Smooth muscle cell (in vitro differentiated cells): ENCODE measurements around the gene SPRING1. TPM values are rescaled to one million over a fixed set of nuclear protein-coding genes. Genes with fewer than 3 reads are reported as not detected.

ENCODE experiments used
- DNase-seq: peaks from one replicate; lab custom pipeline; 2025; ENCODE audit not compliant: unreplicated experiment; lab: John Stamatoyannopoulos, UW
- H2AFZ ChIP-seq: fragments of 200-600 bp; sonication (generic); 2 replicates; pipeline ENCODE4 v1.6.0; 2016; ENCODE audit warnings: antibody characterized with exemption, low read depth, mild to moderate bottlenecking
- H3F3A ChIP-seq: fragments of 200-600 bp; sonication (generic); 2 replicates; pipeline ENCODE4 v1.6.0; 2017; ENCODE audit warnings: antibody characterized with exemption, low read depth
- H3K27ac ChIP-seq: fragments of 200-600 bp; sonication (generic); 2 replicates; pipeline ENCODE4 v1.5.1; 2016; ENCODE audit warnings: low read depth, mild to moderate bottlenecking
- H3K27me3 ChIP-seq: fragments of 200-600 bp; sonication (generic); 2 replicates; pipeline ENCODE4 v1.6.1; 2016; ENCODE audit warnings: low read depth, mild to moderate bottlenecking
- H3K36me3 ChIP-seq: fragments of 200-600 bp; sonication (generic); 2 replicates; pipeline ENCODE4 v1.5.1; 2016; ENCODE audit warnings: low read depth
- H3K4me1 ChIP-seq: fragments of 200-600 bp; sonication (generic); 2 replicates; pipeline ENCODE4 v1.5.1; 2016; ENCODE audit warnings: low read depth
- H3K4me2 ChIP-seq: fragments of 200-600 bp; sonication (generic); 2 replicates; pipeline ENCODE4 v1.6.0; 2016; ENCODE audit warnings: mild to moderate bottlenecking
- H3K4me3 ChIP-seq: fragments of 200-600 bp; sonication (generic); 2 replicates; pipeline ENCODE4 v1.5.1; 2016; ENCODE audit warnings: mild to moderate bottlenecking
- H3K79me2 ChIP-seq: fragments of 200-600 bp; sonication (generic); 2 replicates; pipeline ENCODE4 v1.6.0; 2016; ENCODE audit warnings: low read depth, mild to moderate bottlenecking
- H3K9ac ChIP-seq: fragments of 200-600 bp; sonication (generic); 2 replicates; pipeline ENCODE4 v1.6.0; 2016; ENCODE audit warnings: low read depth
- H3K9me3 ChIP-seq: fragments of 200-600 bp; sonication (generic); replicated peaks from 2 replicates; pipeline ENCODE4 v1.5.1; 2016; ENCODE audit warnings: low read depth
- H4K20me1 ChIP-seq: fragments of 200-600 bp; sonication (generic); 2 replicates; pipeline ENCODE4 v1.6.0; 2016; ENCODE audit warnings: low read depth
- CTCF ChIP-seq: fragments of 200-600 bp; sonication (generic); IDR thresholded peaks from 2 replicates; pipeline ENCODE4 v1.5.1; 2017; ENCODE audit warnings: borderline replicate concordance, mild to moderate bottlenecking, antibody characterized with exemption; ENCODE audit not compliant: insufficient read depth, poor library complexity, severe bottlenecking
- WGBS: methylation state at CpG from one replicate; pipeline ENCODE4 v1.1.7; 2016; ENCODE audit warnings: low lambda C conversion rate; 5-methylcytosine and 5-hydroxymethylcytosine counted together
- polyA plus RNA-seq: library from polyadenylated mRNA; unstranded; fragments of >200 nt; fragmentation: Nextera tagmentation; extraction: Ambion mirVana; gene quantifications from 2 replicates; pipeline ENCODE4 v1.2.1, GENCODE V29; 2016
- total RNA-seq: library from RNA; depleted of rRNA; stranded (reverse); fragments of >200 nt; gene quantifications from 2 replicates; pipeline ENCODE4 v1.2.3, GENCODE V29; 2014

SPRING1 gene
- total and polyA plus RNA-seq, 2 experiments from 2014 or later = 19.0 to 25.8 TPM

GRCh38 chr12:116712458-116713303 lies 25.2 kb downstream of the SPRING1 start:
- Histone ChIP-seq H3K36me3 (no peaks in the 10 kb centered on the region), H3K9ac (no peak overlapping the region), H2AFZ (no peak overlapping the region), H3K4me1 (no peaks in the 10 kb centered on the region), H3F3A (no peaks in the 10 kb centered on the region), H3K9me3 (no peaks in the 10 kb centered on the region), H3K4me3 (no peak overlapping the region), H3K79me2 (no peaks in the 10 kb centered on the region), H3K4me2 (no peak overlapping the region), H4K20me1 (no peaks in the 10 kb centered on the region), H3K27me3 (peaks cover 16% of the 10 kb centered on the region), H3K27ac (no peak overlapping the region)
- 85% methylated on average over 17 of the region's 17 CpGs for WGBS
- no peak for DNase-seq
- no peak for TF ChIP-seq CTCF

- H3K27ac ChIP-seq = no peak overlapping the region
- no peak overlapping the region for H2AFZ ChIP-seq
- H4K20me1 ChIP-seq = no peaks in the 10 kb centered on the region
- H3K9ac ChIP-seq = no peak overlapping the region
- H3K27me3 ChIP-seq = peaks cover 16% of the 10 kb centered on the region
- H3K9me3 ChIP-seq = no peaks in the 10 kb centered on the region
- 88% methylated on average over 8 of the region's 8 CpGs for WGBS
- H3K4me2 ChIP-seq = no peak overlapping the region
- no peaks in the 10 kb centered on the region for H3K4me1 ChIP-seq
- no peak overlapping the region for H3K4me3 ChIP-seq
- H3K36me3 ChIP-seq = no peaks in the 10 kb centered on the region
- TF ChIP-seq CTCF = no peak
- no peak for DNase-seq
- no peaks in the 10 kb centered on the region for H3F3A ChIP-seq
- no peaks in the 10 kb centered on the region for H3K79me2 ChIP-seq
These were observed 27.3 kb downstream of the SPRING1 start for GRCh38 chr12:116710370-116711150.

GRCh38 chr12:116709768-116710167 lies 28.1 kb downstream of the SPRING1 start:
- H3K9ac ChIP-seq = no peak overlapping the region
- no peak overlapping the region for H3K4me3 ChIP-seq
- no peaks in the 10 kb centered on the region for H3F3A ChIP-seq
- no peak overlapping the region for H3K4me2 ChIP-seq
- no peaks in the 10 kb centered on the region for H3K79me2 ChIP-seq
- 84% methylated on average over 10 of the region's 10 CpGs for WGBS
- H2AFZ ChIP-seq = no peak overlapping the region
- H3K9me3 ChIP-seq = no peaks in the 10 kb centered on the region
- H3K27me3 ChIP-seq = peaks cover 16% of the 10 kb centered on the region
- no peaks in the 10 kb centered on the region for H3K4me1 ChIP-seq
- no peaks in the 10 kb centered on the region for H3K36me3 ChIP-seq
- no peak for TF ChIP-seq CTCF
- DNase-seq = no peak
- no peak overlapping the region for H3K27ac ChIP-seq
- no peaks in the 10 kb centered on the region for H4K20me1 ChIP-seq
